Ishikawa (cell line): Measurements from ENCODE around the gene SPATA31C2.

Source experiments
- CEBPB ChIP-seq: IDR thresholded peaks from 2 replicates; pipeline ENCODE4 v1.6.1; 2012
- CREB1 ChIP-seq: IDR thresholded peaks from 2 replicates; pipeline ENCODE4 v1.6.1; 2012; ENCODE audit warnings: low read depth
- EGR1 ChIP-seq: IDR thresholded peaks from 2 replicates; pipeline ENCODE4 v1.6.1; 2012
- EP300 ChIP-seq: IDR thresholded peaks from 2 replicates; pipeline ENCODE4 v1.6.1; 2012; ENCODE audit warnings: borderline replicate concordance
- FOXM1 ChIP-seq: IDR thresholded peaks from 2 replicates; pipeline ENCODE4 v1.6.1; 2012; ENCODE audit warnings: low read depth, borderline replicate concordance
- NFIC ChIP-seq: IDR thresholded peaks from 2 replicates; pipeline ENCODE4 v1.6.1; 2012
- RAD21 ChIP-seq: IDR thresholded peaks from 2 replicates; pipeline ENCODE4 v1.6.1; 2012; ENCODE audit warnings: low read depth
- TAF1 ChIP-seq: IDR thresholded peaks from 2 replicates; pipeline ENCODE4 v1.6.1; 2012; ENCODE audit warnings: low read depth, mild to moderate bottlenecking
- TCF12 ChIP-seq: IDR thresholded peaks from 2 replicates; pipeline ENCODE4 v1.6.1; 2012; ENCODE audit warnings: low read depth
- TEAD4 ChIP-seq: IDR thresholded peaks from 2 replicates; pipeline ENCODE4 v1.6.1; 2012
- YY1 ChIP-seq: IDR thresholded peaks from 2 replicates; pipeline ENCODE4 v1.6.1; 2012; ENCODE audit warnings: low read depth
- ZBTB7A ChIP-seq: IDR thresholded peaks from 2 replicates; pipeline ENCODE4 v1.6.1; 2012; ENCODE audit warnings: low read depth
- TF ChIP-seq, protein P1 (sequence below): IDR thresholded peaks from 2 replicates; pipeline ENCODE4 v1.6.1; 2012; ENCODE audit warnings: low read depth, mild to moderate bottlenecking
- TF ChIP-seq, protein P2 (sequence below): IDR thresholded peaks from 2 replicates; pipeline ENCODE4 v1.6.1; 2012
- TF ChIP-seq, protein P3 (sequence below): IDR thresholded peaks from 2 replicates; pipeline ENCODE4 v1.6.1; 2012

Gene SPATA31C2

DNA sequence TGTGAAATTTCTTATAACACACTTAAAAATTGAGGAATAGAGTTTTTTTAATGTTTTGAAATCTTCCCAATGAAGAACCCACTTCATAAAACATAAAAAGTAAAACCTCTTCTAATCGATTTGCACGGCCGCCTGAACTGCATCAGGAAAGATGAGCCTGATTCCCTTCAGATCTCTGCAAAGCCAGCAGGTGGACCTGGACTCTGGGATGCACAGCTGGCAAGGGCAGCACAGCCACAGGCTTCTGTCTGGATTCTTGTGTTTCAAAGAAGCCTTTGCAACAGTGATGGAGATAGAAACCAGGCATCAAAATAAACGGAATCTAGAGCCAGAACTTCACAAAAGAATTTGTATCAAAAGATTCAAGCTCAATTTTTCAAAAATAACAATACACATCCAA is 36.0 kb upstream of the SPATA31C2 start:
- TF ChIP-seq YY1 (no peak), ZBTB7A (no peak), RAD21 (0 out of 2 replicates have a peak, but pooled peaks have one; percentile 6), CREB1 (no peak), CEBPB (no peak)
- TF ChIP-seq, protein P1, sequence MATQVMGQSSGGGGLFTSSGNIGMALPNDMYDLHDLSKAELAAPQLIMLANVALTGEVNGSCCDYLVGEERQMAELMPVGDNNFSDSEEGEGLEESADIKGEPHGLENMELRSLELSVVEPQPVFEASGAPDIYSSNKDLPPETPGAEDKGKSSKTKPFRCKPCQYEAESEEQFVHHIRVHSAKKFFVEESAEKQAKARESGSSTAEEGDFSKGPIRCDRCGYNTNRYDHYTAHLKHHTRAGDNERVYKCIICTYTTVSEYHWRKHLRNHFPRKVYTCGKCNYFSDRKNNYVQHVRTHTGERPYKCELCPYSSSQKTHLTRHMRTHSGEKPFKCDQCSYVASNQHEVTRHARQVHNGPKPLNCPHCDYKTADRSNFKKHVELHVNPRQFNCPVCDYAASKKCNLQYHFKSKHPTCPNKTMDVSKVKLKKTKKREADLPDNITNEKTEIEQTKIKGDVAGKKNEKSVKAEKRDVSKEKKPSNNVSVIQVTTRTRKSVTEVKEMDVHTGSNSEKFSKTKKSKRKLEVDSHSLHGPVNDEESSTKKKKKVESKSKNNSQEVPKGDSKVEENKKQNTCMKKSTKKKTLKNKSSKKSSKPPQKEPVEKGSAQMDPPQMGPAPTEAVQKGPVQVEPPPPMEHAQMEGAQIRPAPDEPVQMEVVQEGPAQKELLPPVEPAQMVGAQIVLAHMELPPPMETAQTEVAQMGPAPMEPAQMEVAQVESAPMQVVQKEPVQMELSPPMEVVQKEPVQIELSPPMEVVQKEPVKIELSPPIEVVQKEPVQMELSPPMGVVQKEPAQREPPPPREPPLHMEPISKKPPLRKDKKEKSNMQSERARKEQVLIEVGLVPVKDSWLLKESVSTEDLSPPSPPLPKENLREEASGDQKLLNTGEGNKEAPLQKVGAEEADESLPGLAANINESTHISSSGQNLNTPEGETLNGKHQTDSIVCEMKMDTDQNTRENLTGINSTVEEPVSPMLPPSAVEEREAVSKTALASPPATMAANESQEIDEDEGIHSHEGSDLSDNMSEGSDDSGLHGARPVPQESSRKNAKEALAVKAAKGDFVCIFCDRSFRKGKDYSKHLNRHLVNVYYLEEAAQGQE, result no peak

DNA sequence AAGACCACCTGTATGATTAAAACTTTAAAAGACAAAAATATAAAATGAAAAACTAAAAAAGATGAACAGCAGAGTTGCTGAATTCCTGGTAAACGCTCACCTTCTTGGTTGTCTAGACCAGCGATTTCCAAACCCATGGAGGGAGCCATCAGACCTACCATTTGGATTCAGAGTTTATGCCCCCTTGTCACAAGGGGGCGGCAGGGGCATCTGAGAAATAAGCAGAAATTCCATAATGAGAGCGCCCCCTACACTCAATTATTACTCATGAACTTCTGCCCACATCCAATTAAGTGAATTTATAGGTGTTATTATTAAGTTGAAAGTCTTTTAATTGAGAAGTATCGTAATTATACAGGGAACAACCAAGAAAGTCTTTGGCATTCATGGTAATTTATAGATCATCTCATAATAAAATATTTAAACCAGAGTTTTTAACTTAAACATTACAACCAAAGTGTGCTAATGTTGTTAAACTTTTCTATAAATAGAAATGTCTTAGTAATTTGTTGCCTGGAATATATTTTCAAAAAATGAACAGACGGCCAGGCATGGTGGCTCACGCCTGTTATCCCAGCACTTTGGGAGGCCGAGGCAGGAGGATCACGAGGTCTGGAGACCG is 35.2 kb upstream of the SPATA31C2 start:
- no peak for TF ChIP-seq TAF1
- peak; percentile 66 for TF ChIP-seq TEAD4
- TF ChIP-seq, protein P2, sequence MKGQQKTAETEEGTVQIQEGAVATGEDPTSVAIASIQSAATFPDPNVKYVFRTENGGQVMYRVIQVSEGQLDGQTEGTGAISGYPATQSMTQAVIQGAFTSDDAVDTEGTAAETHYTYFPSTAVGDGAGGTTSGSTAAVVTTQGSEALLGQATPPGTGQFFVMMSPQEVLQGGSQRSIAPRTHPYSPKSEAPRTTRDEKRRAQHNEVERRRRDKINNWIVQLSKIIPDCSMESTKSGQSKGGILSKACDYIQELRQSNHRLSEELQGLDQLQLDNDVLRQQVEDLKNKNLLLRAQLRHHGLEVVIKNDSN, result no peak
- TF ChIP-seq EGR1, result no peak
- TF ChIP-seq, protein P1, result no peak
- no peak for TF ChIP-seq NFIC
- TF ChIP-seq YY1, result no peak
- peak; percentile 91 for TF ChIP-seq RAD21
- TF ChIP-seq, protein P3, sequence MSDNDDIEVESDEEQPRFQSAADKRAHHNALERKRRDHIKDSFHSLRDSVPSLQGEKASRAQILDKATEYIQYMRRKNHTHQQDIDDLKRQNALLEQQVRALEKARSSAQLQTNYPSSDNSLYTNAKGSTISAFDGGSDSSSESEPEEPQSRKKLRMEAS, result no peak

DNA sequence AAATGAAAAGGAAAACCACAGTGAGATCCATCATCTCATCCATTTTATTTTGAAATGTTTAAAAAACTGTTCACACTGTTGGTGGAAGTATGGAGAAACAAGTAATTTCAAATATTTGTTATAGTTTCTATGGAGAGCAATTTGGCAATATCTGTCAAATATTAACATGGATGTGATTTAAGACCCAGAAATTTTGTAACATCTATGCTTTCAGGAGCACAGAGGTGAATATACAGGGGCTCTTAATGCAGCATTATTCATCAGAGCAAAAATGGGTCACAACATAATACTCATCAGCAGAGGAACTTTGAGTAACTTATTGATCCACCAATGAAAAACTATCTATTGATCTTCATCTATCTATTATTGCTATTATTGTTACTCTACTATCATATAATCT is 31.4 kb upstream of the SPATA31C2 start:
- TF ChIP-seq YY1 (no peak), TCF12 (no peak), EGR1 (no peak), TAF1 (no peak), FOXM1 (no peak)
- TF ChIP-seq, protein P3, result no peak
- TF ChIP-seq, protein P1, result no peak

DNA sequence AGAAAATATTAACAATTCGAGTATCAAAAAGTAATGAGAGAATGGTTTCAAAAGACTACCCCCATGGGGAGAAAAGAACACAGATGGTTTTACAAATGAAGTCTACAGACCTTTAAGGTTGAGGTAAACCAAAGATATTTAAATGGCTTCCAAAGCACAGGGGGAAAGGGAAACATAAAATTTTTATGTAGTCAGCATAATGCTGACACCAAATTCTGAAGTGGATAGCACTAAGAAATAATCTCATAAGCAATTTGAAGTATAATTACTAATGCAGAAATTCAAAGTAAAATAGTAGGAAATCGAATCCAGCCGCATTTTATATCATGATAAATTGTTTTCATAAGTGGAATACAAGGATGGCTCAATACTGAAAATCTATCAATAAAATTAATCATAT is 30.3 kb upstream of the SPATA31C2 start:
- TF ChIP-seq FOXM1 (no peak), TEAD4 (no peak), NFIC (no peak), CREB1 (no peak), EGR1 (no peak), TCF12 (no peak), EP300 (no peak), CEBPB (no peak), ZBTB7A (no peak)
- TF ChIP-seq, protein P3, result no peak

DNA sequence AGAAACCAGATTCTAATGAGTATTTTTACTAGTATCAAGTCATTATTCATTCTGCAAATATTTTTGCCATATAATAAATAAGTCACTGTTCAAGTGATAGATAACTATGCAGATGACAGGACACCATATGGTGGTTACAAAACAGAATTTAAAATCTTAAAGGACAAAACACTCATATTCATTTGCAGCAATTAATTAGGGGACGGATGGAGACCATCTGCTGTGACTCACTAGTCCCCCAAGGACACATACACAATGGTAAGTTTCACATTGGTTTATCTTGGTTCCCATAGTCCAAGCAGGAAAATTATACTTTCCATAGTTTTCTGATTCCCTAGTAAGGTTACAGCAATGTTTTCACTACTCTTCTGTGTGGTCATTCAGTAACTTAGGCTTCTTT is 28.4 kb upstream of the SPATA31C2 start:
- TF ChIP-seq EGR1 (no peak), TEAD4 (no peak), TAF1 (no peak)
- TF ChIP-seq, protein P3, result no peak
- TF ChIP-seq, protein P2, result no peak
